NCI-H2029 treated with DMSO at 0.1 percent for 48 hours (cell line): Measurements from ENCODE around the gene LIPE.
"Not testable (repeated sequence)": the region's sequence is repeated elsewhere in the genome, so short reads cannot be mapped to it uniquely, and the experiment has no call there.

Experiments
- DNase-seq: peaks from one replicate; lab custom pipeline; 2025; lab: John Stamatoyannopoulos, UW

Gene LIPE, protein sequence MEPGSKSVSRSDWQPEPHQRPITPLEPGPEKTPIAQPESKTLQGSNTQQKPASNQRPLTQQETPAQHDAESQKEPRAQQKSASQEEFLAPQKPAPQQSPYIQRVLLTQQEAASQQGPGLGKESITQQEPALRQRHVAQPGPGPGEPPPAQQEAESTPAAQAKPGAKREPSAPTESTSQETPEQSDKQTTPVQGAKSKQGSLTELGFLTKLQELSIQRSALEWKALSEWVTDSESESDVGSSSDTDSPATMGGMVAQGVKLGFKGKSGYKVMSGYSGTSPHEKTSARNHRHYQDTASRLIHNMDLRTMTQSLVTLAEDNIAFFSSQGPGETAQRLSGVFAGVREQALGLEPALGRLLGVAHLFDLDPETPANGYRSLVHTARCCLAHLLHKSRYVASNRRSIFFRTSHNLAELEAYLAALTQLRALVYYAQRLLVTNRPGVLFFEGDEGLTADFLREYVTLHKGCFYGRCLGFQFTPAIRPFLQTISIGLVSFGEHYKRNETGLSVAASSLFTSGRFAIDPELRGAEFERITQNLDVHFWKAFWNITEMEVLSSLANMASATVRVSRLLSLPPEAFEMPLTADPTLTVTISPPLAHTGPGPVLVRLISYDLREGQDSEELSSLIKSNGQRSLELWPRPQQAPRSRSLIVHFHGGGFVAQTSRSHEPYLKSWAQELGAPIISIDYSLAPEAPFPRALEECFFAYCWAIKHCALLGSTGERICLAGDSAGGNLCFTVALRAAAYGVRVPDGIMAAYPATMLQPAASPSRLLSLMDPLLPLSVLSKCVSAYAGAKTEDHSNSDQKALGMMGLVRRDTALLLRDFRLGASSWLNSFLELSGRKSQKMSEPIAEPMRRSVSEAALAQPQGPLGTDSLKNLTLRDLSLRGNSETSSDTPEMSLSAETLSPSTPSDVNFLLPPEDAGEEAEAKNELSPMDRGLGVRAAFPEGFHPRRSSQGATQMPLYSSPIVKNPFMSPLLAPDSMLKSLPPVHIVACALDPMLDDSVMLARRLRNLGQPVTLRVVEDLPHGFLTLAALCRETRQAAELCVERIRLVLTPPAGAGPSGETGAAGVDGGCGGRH

DNA sequence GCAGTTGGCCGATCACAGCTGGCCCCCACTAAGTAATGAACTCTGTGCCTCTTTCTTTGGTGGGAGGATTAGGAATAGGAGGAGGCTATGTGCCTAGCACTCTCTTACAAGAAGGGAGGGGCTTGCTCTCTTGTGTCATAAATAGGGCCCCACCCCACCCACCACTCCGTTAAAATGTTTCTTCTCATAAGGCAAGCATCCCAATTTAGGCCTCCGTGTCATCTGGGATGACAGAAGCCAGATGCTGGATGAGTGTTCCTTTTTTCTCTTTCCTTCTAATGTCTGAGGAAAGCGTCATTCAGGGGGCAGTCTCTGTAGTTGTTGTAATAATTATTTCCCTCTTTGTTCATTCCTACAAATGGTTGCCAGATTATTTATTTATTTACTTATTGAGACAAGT, at the start of gene LIPE:
Gene LIPE, minus strand, starts transcription at position 76 of the 400 bp plus-strand sequence. CDS start 239 bp downstream, outside the sequence.
- DNase-seq: no peak

DNA sequence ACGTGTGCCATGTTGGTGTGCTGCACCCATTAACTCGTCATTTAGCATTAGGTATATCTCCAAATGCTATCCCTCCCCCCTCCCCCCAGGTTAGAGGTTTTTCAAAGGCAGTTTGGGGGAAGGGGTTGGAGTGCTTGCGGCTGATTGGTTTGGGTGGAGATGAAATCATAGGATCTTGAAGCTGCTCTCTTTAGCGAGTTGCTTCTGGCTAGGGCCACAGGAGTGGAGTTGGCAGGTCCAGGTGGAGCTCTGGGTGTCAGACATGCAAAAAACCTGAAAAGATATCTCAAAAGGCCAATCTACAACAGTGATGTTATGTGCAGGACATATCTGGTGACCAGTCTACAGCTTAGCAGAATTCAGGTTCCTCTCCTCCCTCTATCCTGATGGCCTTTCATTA, 48.2 kb upstream of the LIPE start:
- DNase-seq: no peak

DNA sequence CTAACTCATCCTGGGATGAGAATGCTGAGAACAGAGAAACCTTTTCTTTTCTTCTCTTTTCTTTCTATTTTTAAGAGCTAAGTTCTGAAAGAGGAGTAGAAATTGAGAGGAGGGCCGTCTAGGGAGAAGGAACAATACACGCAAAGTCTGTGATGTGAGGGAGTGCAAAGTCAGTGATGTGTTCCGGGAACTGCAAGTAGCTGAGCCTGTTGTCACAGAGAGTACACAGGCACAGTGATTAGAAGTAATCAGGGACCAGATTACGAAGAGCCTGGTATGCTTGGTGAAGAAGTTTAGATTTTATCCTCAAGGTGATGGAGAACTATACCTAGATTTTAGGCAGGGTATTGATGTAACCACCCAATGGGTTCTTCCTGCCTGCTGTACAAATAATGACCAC, 47.6 kb upstream of the LIPE start:
- DNase-seq: no peak

DNA sequence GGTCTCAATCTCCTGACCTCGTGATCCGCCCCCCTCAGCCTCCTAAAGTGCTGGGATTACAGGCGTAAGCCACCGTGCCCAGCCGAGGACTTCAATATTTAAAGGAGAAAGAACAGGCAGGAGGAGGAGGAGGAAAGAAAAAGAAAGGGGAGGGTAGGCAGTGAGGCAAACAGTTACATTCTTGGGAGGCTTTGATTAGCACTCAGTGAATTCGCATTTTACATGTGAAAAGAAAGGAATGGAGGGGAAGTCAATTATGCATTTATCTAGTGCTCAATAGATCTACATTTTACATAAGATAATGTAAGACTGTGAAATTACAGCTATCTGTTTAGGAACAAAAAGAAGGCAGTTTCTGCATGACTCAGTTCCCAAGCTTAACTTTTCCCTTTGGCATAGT, 46.5 kb upstream of the LIPE start:
- DNase-seq: no peak

DNA sequence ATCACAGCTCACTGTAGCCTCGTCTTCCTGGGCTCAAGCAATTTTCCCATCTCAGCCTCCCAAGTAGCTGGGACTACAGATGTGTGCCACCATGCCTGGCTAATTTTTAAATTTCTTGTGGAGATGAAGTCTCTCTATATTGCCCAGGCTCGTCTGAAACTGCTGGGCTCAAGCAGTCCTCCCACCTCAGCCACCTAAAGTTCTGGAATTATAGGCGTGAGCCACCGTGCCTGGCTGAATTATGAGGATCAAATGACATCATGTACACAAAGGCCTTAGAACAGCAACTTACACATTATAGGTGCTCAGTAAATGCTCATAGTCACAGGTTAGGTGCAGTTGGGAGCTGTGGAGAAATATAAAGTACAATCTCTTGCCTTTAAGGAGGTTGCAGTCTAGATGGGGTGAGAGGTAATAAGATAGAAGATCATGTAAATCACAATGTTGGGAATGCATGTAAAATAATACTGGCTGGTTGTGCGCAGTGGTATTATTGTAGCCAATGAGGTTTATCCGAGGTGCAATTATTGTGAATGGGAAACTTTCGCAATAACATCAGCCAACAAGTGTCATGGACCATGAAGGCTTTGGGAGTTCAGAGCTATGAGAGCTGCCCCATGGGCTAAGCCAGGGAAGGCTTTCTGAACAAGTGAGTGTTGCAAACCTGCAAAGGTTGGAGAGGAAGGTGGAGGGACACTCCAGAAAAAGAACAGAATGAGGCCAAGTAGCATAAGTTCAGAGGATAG, 45.4 kb upstream of the LIPE start:
- DNase-seq: no peak

DNA sequence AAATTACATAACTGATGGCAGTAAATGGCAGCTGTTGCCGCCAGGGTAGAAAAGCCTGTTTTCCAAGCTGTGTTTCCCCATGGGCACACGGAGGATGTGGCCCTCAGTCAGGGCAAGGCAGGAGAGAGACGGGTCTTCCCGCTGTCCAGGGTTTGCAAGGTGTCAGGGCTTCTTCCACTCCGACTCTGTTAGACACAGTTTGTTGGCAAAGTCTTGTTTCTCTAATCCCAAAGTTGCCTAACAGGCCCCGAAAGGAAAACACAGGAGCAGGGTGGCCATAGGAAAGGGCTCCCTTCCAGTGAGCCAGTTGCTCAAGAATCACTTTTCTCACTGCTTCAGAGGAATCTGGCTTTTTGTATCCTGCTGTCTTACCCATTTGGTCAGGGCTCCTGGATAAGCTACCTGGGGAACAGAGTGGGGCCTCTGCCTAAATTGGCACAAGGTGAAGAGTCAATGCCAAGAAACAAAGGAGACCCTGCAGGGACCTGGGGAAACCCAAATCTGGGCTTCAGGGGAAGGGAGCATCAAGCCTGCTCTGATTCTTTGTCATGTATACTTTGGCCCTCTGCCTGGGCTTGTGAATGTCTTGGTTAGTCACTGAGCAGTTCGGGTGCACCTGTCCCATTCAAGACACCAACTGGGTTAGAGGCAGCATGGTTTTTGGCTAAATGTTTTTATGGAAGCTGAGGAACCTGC, 44.5 kb upstream of the LIPE start:
- DNase-seq: no peak

DNA sequence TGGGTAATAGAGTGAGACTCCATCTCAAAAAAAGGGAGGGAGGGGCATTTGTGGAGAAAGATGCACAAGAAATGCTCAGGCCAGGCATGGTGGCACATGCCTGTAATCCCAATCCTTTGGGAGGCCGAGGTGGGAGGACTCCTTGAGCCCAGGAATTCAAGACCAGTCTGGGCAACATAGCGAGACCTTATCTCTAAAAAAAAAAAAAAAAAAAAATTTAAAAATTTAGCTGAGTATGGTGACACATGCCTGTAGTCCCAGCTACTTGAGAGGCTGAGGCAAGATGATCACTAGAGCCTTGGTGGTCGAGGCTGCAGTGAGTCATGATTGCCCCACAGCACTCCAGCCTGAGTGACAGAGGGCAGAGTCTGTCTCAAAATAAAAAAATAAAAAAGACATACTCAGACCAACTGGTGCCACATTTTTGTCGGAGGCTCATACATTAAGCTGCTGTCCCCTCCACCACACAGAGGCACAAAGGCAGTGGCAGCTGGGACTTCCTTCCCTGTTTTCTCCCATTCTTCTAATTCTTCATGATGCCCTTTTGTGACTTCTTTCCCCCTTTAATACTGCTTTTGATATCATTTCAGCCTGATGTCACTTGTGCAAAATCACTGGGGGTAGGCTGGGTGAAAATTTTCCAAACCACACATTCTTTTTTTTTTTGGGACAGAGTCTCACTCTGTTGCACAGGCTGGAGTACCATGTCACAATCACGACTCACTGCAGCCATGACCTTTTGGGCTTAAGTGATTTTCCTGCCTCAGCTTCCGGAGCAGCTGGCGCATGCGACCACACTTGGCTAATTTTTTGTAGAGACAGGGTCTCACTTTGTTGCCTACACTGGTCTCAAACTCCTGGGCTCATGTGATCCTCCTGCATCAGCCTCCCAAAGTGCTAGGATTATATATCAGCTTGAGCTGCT, 42.4 kb upstream of the LIPE start:
- no peak for DNase-seq

DNA sequence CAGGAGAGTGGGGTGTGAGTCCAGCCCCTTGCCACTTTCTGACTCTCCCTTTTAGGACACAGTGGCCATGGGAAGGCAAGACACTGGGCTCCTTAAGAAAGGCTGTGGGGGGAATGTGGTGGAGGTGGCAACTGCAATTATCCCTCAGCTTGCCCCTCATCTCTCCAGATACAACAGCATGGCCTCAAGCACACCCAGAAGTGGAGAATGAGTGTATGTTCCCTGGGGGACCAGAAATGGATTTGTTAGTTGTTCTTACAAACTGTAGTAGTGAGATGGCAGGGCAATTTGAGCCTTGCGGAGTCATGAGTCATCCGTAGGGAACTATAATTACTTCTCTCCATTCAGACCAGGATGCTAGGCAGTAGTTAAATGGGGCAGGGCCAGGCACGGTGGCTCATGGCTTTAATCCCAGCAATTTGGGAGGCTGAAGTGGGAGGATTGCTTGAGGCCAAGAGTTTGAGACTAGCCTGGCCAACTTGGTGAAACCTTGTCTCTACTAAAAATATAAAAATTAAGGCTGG, 41.1 kb upstream of the LIPE start:
- DNase-seq: no peak

DNA sequence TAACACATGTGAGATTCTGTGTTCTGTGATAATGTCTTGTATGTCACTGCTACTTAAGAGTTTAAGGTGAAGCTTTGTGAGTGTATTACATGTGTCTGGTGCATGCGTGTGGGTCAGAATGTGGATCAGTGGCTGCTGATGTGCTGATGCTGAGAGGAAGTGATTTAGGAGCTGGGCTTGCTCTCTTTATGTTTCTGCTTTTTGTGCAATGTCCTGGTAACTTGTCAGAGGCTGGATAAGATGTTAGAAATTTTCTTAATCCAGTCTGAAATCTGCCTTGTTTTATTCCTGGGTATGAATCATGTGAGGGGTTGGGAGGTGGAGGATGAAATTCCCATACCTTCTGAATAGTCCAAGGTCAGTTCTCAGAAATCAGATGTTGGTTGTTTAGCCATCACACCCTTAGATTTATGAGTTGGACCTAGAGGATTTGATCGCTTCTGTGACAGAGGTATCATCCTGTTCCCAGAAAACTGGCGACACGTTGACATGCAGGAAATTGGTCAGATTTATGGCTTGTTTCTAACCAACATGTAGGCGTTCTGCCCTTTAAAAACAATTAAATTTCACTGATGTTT, 40.1 kb upstream of the LIPE start:
- no peak for DNase-seq

DNA sequence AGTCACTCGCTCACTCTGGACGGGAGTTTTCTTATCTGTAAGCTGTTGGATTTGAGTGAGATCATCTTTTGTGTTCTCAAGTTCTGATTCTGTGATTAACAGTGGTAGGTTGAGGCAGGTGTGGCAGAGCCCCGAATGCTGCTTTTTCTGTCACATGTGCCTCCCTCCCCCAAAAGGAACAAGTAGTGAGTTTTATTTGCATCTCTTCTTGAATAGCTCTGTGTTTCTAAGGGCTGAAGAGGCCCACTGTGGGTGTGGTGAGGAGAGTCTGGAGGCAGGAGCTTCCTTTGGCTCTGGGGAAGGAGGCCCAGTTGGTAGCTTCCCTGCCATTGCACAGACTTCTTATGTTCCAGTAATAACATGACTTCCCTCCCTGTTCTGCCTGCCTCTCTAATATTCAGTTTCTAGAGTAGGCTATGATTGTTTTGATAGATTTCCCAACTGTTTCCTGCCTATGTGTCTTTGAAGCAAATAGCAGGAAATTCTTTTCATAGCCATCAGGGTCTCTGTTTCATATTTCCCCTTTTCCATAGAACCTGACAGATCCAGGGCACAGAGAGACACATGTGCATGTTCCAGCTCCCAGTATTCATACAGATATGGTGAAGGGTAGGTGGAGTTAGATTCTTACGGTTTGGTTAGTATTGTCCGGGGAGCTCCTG, 39.5 kb upstream of the LIPE start:
- DNase-seq: no peak

DNA sequence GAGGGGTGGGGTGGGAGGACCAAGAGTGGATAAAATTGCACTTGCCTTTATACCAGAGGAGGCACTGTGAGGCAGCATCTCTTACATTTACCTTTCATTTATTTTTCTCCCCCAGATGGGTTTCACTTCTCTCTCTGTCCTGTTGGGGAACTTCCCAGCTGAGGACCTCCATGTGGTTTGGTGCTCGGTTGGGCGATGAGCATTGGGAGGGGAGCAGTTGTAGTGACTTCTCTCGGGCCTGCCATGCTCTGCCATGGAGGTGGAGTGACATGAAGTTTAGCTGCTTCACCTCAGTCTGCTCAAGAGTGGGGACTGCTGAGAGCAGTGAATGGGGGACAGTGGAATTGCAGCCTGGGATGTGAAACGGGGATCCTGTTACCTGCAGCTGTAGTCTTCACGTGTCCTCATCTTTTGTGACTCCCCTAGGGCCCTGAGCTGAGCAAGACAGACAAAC, 38.7 kb upstream of the LIPE start:
- no peak for DNase-seq

DNA sequence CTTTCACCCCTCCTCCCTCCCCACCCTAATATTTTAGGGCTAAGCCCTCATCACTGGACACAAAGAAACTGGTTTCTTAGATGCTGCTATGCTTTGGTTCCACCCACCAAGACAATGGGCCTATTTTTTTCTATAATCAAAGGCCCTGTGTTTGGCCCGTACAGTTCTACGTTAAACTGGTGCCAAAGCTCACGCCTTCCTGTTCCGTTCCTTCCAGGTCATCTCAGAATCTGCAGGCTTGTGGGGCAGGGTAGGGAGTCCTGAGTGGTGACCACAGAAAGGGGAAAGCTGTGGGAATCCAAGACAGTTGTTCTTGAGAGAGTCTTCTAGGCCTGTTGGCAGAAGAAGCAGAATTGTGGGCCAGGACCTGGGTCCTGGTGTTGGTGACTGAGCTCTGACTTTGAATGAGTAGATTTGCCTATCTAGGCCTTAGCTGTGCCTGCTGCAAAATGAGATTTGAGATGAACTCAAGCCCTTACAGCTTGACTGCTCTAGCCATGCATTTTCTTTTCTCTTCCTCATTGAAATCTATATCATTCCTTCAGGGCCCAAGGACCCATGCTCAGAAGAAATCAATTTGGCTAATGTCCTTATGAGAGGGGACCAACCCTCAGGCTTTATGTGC, 34.6 kb upstream of the LIPE start:
- DNase-seq: no peak

DNA sequence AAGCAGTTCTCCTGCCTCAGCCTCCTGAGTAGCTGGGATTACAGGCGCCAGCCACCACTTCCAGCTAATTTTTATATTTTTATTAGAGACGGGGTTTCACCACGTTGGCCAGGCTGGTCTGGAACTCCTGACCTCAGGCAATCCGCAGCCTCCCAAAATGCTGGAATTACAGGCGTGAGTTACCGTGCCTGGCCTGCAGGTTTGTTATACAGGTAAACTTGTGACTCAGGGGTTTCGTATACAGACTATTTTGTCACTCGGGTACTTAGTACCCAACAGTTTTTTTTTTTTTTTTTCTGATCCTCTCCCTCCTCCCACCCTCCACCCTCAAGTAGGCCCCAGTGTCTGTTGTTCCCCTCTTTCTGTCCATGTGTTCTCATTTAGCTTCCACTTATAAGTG, 34.0 kb upstream of the LIPE start:
- DNase-seq: not testable (repeated sequence)

DNA sequence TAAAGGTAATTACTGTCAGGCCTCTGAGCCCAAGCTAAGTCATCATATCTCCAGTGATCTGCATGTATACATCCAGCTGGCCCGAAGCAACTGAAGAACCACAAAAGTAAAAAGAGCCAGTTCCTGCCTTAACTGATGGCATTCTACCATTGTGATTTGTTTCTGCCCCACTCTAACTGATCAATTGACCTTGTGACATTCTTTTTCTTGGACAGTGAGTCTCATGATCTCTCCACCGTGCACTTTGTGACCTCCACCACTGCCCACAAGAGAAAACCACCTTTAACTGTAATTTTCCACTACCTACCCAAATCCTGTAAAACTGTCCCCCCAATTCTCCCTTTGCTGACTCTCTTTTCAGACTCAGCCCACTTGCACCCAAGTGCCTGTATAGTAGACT, 32.7 kb upstream of the LIPE start:
- no peak for DNase-seq

DNA sequence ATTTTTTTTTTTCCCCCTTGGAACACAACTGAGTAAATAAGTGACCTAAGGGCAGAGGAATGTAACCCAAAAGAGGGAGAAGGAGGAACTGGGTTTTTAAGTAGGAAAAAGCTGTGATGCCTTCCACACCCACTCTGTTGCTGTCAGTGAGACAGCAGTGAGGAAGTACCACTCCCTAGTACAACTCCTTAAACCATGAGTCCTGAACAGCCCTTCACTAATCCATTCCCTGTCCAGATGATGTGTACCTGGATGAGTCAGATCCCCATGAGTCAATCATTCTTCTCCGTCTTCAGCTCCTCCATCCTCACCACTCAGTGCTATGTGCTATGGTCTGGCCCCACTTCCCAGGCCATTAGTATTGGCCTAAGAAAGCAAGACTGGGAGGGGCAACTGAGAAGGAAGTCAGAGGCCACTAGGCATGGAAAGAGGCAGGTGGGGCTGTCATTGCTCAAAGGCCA, 28.5 kb upstream of the LIPE start:
- DNase-seq: no peak

DNA sequence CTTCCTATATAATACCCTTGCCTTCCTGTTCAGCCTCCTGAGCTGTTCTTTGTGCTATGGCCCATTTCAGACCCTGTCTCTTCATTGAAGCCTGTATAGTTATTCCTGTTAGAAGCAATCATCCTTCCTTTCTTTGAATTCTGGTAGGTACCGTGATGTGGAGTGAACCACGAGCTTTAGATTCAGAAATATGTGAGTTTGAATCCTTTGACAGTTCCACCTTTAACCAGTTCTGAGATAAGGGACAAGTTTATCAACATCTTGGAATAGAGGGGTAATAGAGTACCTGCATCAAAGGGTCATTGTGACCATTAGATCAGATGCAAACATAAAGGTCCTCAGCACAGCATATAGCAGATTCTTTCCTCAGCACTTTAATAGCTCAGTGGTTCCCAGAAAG, 27.9 kb upstream of the LIPE start:
- no peak for DNase-seq

DNA sequence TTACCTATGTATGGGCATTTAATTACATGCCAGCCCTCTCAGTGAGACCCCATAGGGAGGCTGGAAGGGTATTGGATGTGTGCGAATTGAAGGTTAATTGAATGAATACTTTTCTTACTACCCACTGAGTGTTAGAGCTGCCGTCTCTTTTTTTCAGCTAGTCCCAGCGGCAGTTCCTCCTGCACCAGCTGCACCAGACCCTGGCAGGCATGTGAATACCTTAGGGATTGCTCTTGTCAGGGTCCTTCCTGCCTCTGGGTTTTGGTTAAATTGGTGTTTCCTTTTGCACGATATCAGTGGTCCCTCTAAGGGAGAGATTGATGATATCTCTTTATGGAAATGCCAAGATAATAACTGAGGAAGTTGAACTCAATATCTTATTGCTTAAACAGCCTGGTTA, 25.4 kb upstream of the LIPE start:
- DNase-seq: no peak

DNA sequence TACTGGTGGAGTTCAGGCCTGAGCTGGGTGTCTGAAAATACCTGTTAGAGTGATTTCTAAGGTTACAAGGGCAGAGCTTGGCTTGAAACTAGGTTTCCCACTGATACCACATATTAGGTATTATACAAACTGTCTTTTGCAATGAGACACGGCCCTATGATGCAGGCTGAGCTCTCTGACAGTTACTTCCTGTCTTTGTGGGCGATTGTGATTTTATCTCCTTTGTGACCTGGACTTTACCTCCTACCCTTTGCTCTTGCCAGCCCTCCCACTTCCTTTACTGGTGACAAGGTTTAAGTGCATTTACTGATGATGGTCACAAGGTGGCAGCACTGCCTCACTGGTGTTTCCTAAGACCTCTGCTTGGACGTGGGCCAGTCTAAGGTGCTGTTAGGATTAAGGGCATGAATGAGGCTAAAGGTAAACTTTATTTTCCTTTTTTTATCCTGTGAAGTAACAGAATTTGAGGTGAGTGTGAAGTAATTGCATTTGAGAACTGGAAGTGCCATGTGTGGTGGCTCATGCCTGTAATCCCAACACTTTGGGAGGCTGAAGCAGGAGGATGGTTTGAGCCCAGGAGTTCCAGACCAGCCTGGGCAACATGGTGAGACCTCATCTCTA, 23.2 kb upstream of the LIPE start:
- DNase-seq: peak; percentile 76
